GM10248 (cell line): ENCODE measurements around the gene MAZ.

Source experiments
- CTCF ChIA-PET: fragments of 300-600 bp; sonication (Branson Sonifier 250); formaldehyde crosslinking; extraction: SDS; loops from one replicate; lab custom pipeline; 2021; ENCODE audit warnings: antibody characterized with exemption; lab: Yijun Ruan, JAX
- POLR2A ChIA-PET: fragments of 350-650 bp; sonication (Branson Sonifier 250); formaldehyde crosslinking; extraction: SDS; loops from one replicate; lab custom pipeline; 2020; ENCODE audit warnings: antibody characterized with exemption; lab: Yijun Ruan, JAX
- DNase-seq: peaks from one replicate; pipeline ENCODE4 v3.0.0; 2012; ENCODE audit errors: extremely low spot score
- TF ChIP-seq, protein P1 (sequence below): IDR thresholded peaks from 2 replicates; pipeline ENCODE4 v1.5.1; 2012; ENCODE audit warnings: mild to moderate bottlenecking, low read depth; ENCODE audit errors: extremely low read depth, missing control alignments, control extremely low read depth

Gene MAZ

DNA sequence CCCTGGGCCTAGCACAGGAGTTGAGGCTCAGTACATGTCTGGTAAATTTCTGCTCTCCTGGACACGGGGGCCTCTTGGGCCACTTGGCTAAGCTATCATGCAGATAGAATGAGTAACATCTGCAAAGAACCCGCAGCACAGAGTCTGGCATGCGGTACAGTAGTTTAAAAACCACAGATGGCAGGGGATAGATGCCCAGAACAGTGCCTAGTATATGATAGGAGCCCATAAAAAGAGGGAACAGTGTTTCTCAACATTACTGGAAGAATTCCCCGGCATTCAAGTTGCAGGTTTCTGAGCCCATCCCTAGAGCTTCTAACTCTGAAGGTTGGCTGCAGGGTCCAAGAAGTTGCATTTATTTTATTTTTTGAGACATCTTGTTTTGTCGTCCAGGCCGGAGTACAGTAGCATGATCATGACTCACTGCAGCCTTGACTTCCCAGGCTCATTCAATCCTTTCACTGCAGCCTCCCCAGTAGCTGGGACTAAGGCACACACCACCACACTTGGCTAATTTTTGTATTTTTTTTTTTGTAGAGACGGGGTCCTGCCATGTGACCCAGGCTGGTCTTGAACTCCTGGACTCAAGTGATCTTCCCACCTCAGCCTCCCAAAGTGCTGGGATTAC, 50.9 kb downstream of the MAZ start:
- ChIA-PET POLR2A (interaction anchor here (1.2 kb wide), 1 partner anchor 10 kb away, joined by 5 read pairs; no protein-coding TSS in a partner anchor), CTCF (interaction anchor here (3.4 kb wide), 1 partner anchor 9 kb away, joined by 40 read pairs; no protein-coding TSS in a partner anchor)
- DNase-seq: no peak
- TF ChIP-seq, protein P1, sequence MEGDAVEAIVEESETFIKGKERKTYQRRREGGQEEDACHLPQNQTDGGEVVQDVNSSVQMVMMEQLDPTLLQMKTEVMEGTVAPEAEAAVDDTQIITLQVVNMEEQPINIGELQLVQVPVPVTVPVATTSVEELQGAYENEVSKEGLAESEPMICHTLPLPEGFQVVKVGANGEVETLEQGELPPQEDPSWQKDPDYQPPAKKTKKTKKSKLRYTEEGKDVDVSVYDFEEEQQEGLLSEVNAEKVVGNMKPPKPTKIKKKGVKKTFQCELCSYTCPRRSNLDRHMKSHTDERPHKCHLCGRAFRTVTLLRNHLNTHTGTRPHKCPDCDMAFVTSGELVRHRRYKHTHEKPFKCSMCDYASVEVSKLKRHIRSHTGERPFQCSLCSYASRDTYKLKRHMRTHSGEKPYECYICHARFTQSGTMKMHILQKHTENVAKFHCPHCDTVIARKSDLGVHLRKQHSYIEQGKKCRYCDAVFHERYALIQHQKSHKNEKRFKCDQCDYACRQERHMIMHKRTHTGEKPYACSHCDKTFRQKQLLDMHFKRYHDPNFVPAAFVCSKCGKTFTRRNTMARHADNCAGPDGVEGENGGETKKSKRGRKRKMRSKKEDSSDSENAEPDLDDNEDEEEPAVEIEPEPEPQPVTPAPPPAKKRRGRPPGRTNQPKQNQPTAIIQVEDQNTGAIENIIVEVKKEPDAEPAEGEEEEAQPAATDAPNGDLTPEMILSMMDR: no peak

DNA sequence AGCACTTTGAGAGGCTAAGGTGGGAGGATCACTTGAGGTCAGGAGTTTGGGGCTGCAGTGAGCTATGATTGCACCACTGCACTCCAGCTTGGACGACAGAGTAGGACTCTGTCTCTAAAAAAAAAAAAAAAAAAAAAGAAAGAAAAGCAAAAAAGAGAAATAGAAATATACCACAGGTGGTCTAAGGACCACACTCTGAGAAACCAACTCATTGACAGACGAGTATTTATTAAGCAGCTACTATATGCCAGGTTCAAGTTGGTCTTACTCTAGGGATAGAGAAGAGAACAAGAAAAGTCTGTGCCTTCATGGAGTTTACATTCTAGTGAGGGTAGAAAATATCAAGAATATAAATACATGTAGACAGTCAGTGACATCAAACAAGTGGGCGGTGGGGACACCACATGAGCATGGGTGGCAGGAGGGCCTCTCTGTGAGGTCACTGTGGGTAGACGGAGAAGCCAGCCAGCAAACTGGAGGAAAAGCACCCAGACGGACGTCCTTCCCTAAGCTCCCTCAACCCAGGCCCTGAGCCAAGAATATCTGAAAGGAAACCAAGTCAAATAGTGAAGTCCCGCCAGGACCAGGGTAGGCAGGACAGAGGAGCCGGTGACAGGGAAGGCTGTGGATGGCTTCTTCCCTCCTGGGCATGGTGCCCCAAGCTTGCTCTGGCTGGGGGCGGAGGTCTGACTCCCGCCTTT, 52.0 kb downstream of the MAZ start:
- ChIA-PET CTCF (interaction anchor here (3.4 kb wide), 1 partner anchor 10 kb away, joined by 40 read pairs; no protein-coding TSS in a partner anchor), POLR2A (interaction anchor here (0.7 kb wide), 1 partner anchor 12 kb away, joined by 6 read pairs; no protein-coding TSS in a partner anchor)
- DNase-seq: no peak
- TF ChIP-seq, protein P1: no peak

DNA sequence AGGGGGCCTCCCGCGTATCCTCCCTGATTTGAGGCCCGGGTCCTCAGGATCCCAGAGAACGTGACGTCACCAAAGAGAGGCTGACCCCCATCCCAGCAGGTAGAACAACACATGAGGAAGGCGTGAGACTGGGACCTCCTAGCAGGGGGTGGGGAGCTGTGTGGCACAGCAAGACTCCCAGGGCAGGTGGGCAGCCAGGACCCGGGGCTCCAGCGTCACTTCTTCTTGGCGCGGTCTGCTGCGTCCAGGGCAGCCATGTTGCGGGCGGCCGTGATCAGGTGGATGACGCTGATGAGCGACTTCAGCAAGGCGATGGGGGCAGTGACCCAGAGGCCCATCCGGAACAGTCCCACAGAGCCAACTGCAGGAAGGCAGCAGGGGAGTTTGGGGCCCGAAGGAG, 52.6 kb downstream of the MAZ start:
- no peak for DNase-seq
- POLR2A ChIA-PET: no interaction called here
- TF ChIP-seq, protein P1: no peak
- CTCF ChIA-PET: interaction anchor here (3.4 kb wide), 1 partner anchor 11 kb away, joined by 40 read pairs; no protein-coding TSS in a partner anchor

DNA sequence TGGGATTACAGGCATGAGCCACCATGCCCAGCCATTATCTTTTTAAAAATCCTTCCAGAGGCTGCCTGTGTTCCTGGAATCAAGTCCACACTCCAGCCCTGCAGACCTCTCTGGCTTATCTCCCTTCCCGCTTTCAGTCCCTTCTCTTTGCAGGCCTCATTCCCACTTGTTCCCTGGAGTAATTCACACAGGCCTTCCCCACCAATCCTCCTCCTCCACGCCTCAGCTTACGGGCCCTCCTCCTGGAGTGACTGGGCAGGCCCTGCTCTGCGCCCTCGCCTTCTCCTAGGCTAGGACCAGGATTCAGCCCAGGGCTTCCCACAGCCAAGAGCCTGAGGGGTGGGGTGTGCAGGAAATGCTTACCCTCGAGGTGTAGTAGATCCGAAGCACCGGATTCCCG, 53.9 kb downstream of the MAZ start:
- DNase-seq: no peak
- ChIA-PET CTCF (interaction anchor here (1.4 to 4.0 kb wide), 2 partner anchors 11 to 15 kb away, joined by 4 to 26 read pairs; no protein-coding TSS in a partner anchor), POLR2A (no interaction called here)
- TF ChIP-seq, protein P1: no peak
